Mesendoderm (in vitro differentiated cells): ENCODE measurements around the gene HMG20B.

Source experiments
- DNase-seq: peaks from one replicate; pipeline ENCODE4 v3.0.0; 2013
- H2AK5ac ChIP-seq: 2 replicates; pipeline ENCODE4 v1.6.1; 2013; ENCODE audit warnings: low read length, inconsistent platforms
- H2BK120ac ChIP-seq: 2 replicates; pipeline ENCODE4 v1.6.1; 2013; ENCODE audit warnings: low read depth, mild to moderate bottlenecking, low read length, moderate library complexity, mixed read lengths
- H2BK15ac ChIP-seq: replicated peaks from 2 replicates; pipeline ENCODE4 v1.6.1; 2013; ENCODE audit warnings: low read depth, mild to moderate bottlenecking, moderate library complexity
- H2BK5ac ChIP-seq: 2 replicates; pipeline ENCODE4 v1.6.1; 2013; ENCODE audit warnings: low read length, inconsistent platforms
- H3K18ac ChIP-seq: 2 replicates; pipeline ENCODE4 v1.6.1; 2013; ENCODE audit warnings: mild to moderate bottlenecking, low read length, mixed read lengths
- H3K23ac ChIP-seq: one replicate; pipeline ENCODE4 v1.6.1; 2013; ENCODE audit warnings: low read length
- H3K27ac ChIP-seq: 2 replicates; pipeline ENCODE4 v1.5.1; 2013; ENCODE audit warnings: low read depth, mild to moderate bottlenecking, inconsistent platforms, low read length, moderate library complexity
- H3K27me3 ChIP-seq: 2 replicates; pipeline ENCODE4 v1.6.1; 2013; ENCODE audit warnings: low read length, control low read depth, mild to moderate bottlenecking, inconsistent platforms; ENCODE audit not compliant: insufficient read depth, poor library complexity
- H3K36me3 ChIP-seq: 2 replicates; pipeline ENCODE4 v1.6.1; 2013; ENCODE audit warnings: low read length, inconsistent platforms; ENCODE audit not compliant: control insufficient read depth, insufficient read depth
- H3K4ac ChIP-seq: one replicate; pipeline ENCODE4 v1.6.1; 2013; ENCODE audit warnings: low read depth, mild to moderate bottlenecking, low read length, moderate library complexity
- H3K4me1 ChIP-seq: 2 replicates; pipeline ENCODE4 v1.6.1; 2013; ENCODE audit warnings: low read depth, low read length, inconsistent platforms; ENCODE audit not compliant: control insufficient read depth
- H3K4me2 ChIP-seq: 2 replicates; pipeline ENCODE4 v1.6.1; 2013; ENCODE audit warnings: low read length
- H3K4me3 ChIP-seq: 2 replicates; pipeline ENCODE4 v1.5.1; 2013; ENCODE audit warnings: mild to moderate bottlenecking, low read length
- H3K56ac ChIP-seq: one replicate; pipeline ENCODE4 v1.6.1; 2013; ENCODE audit warnings: low read length
- H3K79me1 ChIP-seq: 2 replicates; pipeline ENCODE4 v1.6.1; 2013; ENCODE audit warnings: low read length, inconsistent platforms
- H3K79me2 ChIP-seq: 2 replicates; pipeline ENCODE4 v1.6.1; 2013; ENCODE audit warnings: mild to moderate bottlenecking, low read length; ENCODE audit not compliant: control insufficient read depth, insufficient read depth
- H3K9ac ChIP-seq: 2 replicates; pipeline ENCODE4 v1.6.1; 2013; ENCODE audit warnings: low read length, inconsistent platforms
- H4K5ac ChIP-seq: one replicate; pipeline ENCODE4 v1.6.1; 2013; ENCODE audit warnings: low read length
- H4K8ac ChIP-seq: one replicate; pipeline ENCODE4 v1.6.1; 2013; ENCODE audit warnings: low read depth, mild to moderate bottlenecking, control low read depth, low read length, moderate library complexity
- WGBS: extraction: QIAGEN DNeasy Blood & Tissue Kit; methylation state at CpG from one replicate; pipeline ENCODE4 v1.1.7; 2013; ENCODE audit warnings: low lambda C conversion rate, missing lambda C conversion rate; ENCODE audit not compliant: insufficient coverage; ENCODE audit errors: extremely low coverage; 5-methylcytosine and 5-hydroxymethylcytosine counted together

HMG20B gene

GRCh38 chr19:3535563-3535965 is 37.2 kb upstream of the HMG20B start:
- no peaks in the 10 kb centered on the region for H3K79me2 ChIP-seq
- H2BK120ac ChIP-seq = no peak overlapping the region
- no peak overlapping the region for H4K5ac ChIP-seq
- WGBS = no CpG with 5 or more reads among the region's 14 CpGs
- no peak overlapping the region for H3K23ac ChIP-seq
- H3K18ac ChIP-seq = no peak overlapping the region
- H2AK5ac ChIP-seq = no peak overlapping the region
- H3K36me3 ChIP-seq = peaks cover 8% of the 10 kb centered on the region
- DNase-seq = no peak
- no peak overlapping the region for H2BK5ac ChIP-seq
- H3K27ac ChIP-seq = no peak overlapping the region
- no peak overlapping the region for H4K8ac ChIP-seq
- no peaks in the 10 kb centered on the region for H3K79me1 ChIP-seq
- H3K4ac ChIP-seq = no peak overlapping the region
- H3K27me3 ChIP-seq = no peaks in the 10 kb centered on the region
- H3K56ac ChIP-seq = no peak overlapping the region
- H2BK15ac ChIP-seq = no peak overlapping the region
- no peak overlapping the region for H3K9ac ChIP-seq
- H3K4me2 ChIP-seq = no peak overlapping the region
- no peaks in the 10 kb centered on the region for H3K4me1 ChIP-seq
- H3K4me3 ChIP-seq = no peak overlapping the region

GRCh38 chr19:3535981-3536380 is 36.8 kb upstream of the HMG20B start:
- Histone ChIP-seq H3K4me1 (no peaks in the 10 kb centered on the region), H3K9ac (no peak overlapping the region), H3K79me2 (no peaks in the 10 kb centered on the region), H3K4me3 (no peak overlapping the region), H3K27ac (no peak overlapping the region), H3K27me3 (no peaks in the 10 kb centered on the region), H2AK5ac (no peak overlapping the region), H4K8ac (no peak overlapping the region), H3K18ac (no peak overlapping the region), H2BK5ac (no peak overlapping the region), H3K79me1 (no peaks in the 10 kb centered on the region), H3K56ac (no peak overlapping the region), H2BK15ac (no peak overlapping the region), H3K4me2 (no peak overlapping the region), H3K23ac (no peak overlapping the region), H2BK120ac (no peak overlapping the region), H4K5ac (no peak overlapping the region), H3K4ac (no peak overlapping the region), H3K36me3 (peaks cover 8% of the 10 kb centered on the region)
- no CpG with 5 or more reads among the region's 10 CpGs for WGBS
- no peak for DNase-seq

GRCh38 chr19:3536429-3537100 is 36.2 kb upstream of the HMG20B start:
- Histone ChIP-seq H3K18ac (no peak overlapping the region), H3K56ac (no peak overlapping the region), H3K23ac (no peak overlapping the region), H2BK5ac (no peak overlapping the region), H3K79me2 (no peaks in the 10 kb centered on the region), H3K4me2 (no peak overlapping the region), H2BK15ac (no peak overlapping the region), H2AK5ac (no peak overlapping the region), H3K36me3 (peaks cover 6% of the 10 kb centered on the region), H3K4ac (no peak overlapping the region), H3K4me3 (no peak overlapping the region), H3K79me1 (no peaks in the 10 kb centered on the region), H4K5ac (no peak overlapping the region), H4K8ac (no peak overlapping the region), H2BK120ac (no peak overlapping the region), H3K27me3 (no peaks in the 10 kb centered on the region), H3K9ac (no peak overlapping the region), H3K27ac (no peak overlapping the region), H3K4me1 (no peaks in the 10 kb centered on the region)
- no peak for DNase-seq
- WGBS = no CpG with 5 or more reads among the region's 27 CpGs

- Histone ChIP-seq H3K18ac (no peak overlapping the region), H3K36me3 (peaks cover 6% of the 10 kb centered on the region)
Observed at GRCh38 chr19:3537101-3537437, 35.7 kb upstream of the HMG20B start.

GRCh38 chr19:3537438-3538240 is 35.1 kb upstream of the HMG20B start:
- Histone ChIP-seq H3K4me3 (no peak overlapping the region), H3K79me2 (no peaks in the 10 kb centered on the region), H2BK120ac (no peak overlapping the region), H2BK5ac (no peak overlapping the region), H3K4me2 (no peak overlapping the region), H3K4ac (no peak overlapping the region), H3K23ac (no peak overlapping the region), H3K36me3 (peaks cover 6% of the 10 kb centered on the region), H3K56ac (no peak overlapping the region), H3K4me1 (no peaks in the 10 kb centered on the region), H3K9ac (no peak overlapping the region), H4K5ac (no peak overlapping the region), H3K27me3 (no peaks in the 10 kb centered on the region), H3K27ac (no peak overlapping the region), H2BK15ac (no peak overlapping the region), H4K8ac (no peak overlapping the region), H3K79me1 (no peaks in the 10 kb centered on the region), H2AK5ac (no peak overlapping the region), H3K18ac (no peak overlapping the region)
- no CpG with 5 or more reads among the region's 22 CpGs for WGBS
- no peak for DNase-seq

More at GRCh38 chr19:3537101-3537437, 35.7 kb upstream of the HMG20B start:
- Histone ChIP-seq H3K79me2 (no peaks in the 10 kb centered on the region), H3K4me3 (no peak overlapping the region), H3K56ac (no peak overlapping the region), H2BK120ac (no peak overlapping the region), H4K5ac (no peak overlapping the region), H3K4ac (no peak overlapping the region), H3K4me1 (no peaks in the 10 kb centered on the region), H2AK5ac (no peak overlapping the region), H2BK5ac (no peak overlapping the region), H3K23ac (no peak overlapping the region), H3K27ac (no peak overlapping the region), H3K9ac (no peak overlapping the region), H4K8ac (no peak overlapping the region), H2BK15ac (no peak overlapping the region), H3K79me1 (no peaks in the 10 kb centered on the region), H3K4me2 (no peak overlapping the region), H3K27me3 (no peaks in the 10 kb centered on the region)
- WGBS = no CpG with 5 or more reads among the region's 13 CpGs
- DNase-seq = no peak
